GM21390 (cell line): ENCODE data around the gene CYFIP1.

ENCODE experiments used
- ATAC-seq: cut with Tn5 transposase; IDR thresholded peaks from one replicate; pipeline ENCODE4 v1.9.1; 2021; ENCODE audit not compliant: unreplicated experiment

The CYFIP1 gene

DNA sequence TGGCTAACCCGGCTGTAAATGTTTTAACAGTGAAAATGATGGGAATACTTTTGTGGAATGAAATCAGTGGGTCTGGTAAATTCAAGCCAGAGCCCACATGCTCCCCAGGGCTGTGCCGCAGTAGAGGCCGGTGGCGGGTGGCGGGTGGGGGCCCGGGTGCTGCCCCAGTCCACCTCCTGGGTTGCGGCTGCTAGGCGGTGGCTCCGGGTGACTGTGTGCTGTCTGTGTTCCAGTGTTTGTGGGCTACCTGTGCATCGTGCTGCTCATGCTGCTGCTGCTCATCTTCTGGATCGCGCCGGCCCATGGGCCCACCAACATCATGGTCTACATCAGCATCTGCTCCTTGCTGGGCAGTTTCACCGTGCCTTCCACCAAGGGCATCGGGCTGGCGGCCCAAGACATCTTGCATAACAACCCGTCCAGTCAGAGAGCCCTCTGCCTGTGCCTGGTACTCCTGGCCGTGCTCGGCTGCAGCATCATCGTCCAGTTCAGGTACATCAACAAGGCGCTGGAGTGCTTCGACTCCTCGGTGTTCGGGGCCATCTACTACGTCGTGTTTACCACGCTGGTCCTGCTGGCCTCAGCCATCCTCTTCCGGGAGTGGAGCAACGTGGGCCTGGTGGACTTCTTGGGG, 156.6 kb downstream of the CYFIP1 start:
- no peak for ATAC-seq

DNA sequence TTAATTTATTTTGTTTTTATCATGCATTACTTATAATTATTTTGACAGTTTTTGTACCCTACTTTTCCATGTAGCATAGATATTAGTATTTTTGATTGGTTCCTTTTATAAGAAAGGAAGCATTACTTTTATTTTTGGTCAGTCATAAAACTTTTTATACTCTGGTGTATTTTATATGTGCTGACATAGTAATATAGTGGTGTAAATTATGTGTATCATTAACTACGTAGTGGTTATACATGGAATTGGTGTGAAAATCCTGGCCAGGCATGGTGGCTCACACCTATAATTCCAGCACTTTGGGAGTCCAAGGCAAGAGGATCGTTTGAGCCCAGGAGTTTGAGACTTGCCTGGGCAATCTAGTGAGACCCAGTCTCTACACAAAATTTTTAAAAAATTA, 160.5 kb downstream of the CYFIP1 start:
- no peak for ATAC-seq
